NCI-H69 (cell line): ENCODE data around the gene RAB29.
"Not testable (repeated sequence)": the region's sequence is repeated elsewhere in the genome, so short reads cannot be mapped to it uniquely, and the experiment has no call there.

Experiments
- DNase-seq: peaks from one replicate; lab custom pipeline; 2025; lab: John Stamatoyannopoulos, UW

The RAB29 gene

DNA sequence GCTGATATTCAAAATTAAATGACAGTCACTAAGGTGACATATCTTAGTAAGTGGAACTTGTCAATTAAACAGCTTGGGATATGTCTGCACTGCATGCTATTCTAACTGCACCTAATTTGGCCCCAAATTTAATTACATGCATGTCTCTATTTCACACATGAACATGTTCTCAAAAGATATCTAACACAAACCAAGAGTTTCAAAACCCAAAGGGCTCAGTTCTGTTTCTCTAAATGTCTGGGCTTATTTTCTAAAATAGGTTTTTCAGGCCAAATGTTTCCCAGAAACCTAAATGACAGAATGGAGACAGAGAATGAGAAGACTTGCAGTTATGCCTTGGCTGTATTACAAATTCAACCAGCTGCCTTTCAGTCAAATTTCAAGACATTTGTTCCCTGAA is 11.3 kb downstream of the RAB29 start:
- no peak for DNase-seq

DNA sequence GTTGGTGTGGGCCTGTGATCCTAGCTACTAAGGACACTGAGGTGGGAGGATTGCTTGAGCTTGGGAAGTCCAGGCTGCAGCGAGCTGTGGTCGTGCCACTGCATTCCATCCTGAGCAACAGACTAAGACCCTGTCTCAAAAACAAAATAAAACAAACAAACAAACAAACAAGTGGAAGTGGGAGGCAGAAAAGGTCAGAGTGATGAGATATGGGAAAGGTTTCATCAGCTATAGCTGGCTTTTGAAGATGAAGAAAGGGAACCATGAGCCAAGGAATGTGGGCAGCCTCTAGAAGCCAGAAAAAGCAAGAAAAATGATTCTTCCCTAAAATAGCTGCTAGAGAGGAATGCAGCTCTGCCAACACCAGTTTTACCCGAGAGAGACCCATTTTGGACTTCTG is 14.7 kb downstream of the RAB29 start:
- DNase-seq = no peak

DNA sequence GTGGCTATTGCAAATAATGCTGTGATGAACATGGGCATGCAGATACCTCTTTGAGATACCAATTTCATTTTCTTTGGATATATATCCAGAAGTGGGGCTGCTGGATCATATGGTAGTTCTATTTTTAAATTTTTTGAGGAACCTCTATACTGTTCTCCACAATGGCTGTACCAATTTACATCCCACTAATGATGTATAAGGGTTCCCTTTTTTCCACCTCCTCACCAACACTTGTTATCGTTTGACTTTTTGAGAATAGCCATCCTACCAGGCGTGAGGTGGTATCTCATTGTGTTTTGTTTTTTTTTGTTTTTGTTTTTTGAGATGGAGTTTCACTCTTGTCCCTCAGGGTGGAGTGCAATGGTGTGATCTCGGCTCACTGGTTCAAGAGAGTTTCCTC is 18.7 kb downstream of the RAB29 start:
- DNase-seq = no peak

DNA sequence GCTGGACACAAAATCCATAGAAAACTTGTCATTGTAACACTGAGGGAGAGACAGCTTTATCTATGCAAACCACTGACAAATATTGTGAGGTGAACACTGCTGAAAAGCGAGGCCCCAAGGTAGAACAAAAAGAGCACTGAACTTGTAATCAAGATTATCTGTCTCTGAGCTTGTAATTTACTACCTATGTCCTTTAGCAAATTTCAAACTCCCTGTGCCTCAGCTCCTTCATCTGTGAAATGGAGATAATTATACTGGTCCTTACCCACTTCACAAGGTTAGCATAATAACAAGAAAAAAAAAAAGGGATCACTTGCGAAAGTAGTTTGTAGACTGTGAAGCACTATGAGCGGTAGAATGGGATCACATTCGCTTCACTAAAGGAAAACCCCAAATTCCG is 20.4 kb downstream of the RAB29 start:
- no peak for DNase-seq

DNA sequence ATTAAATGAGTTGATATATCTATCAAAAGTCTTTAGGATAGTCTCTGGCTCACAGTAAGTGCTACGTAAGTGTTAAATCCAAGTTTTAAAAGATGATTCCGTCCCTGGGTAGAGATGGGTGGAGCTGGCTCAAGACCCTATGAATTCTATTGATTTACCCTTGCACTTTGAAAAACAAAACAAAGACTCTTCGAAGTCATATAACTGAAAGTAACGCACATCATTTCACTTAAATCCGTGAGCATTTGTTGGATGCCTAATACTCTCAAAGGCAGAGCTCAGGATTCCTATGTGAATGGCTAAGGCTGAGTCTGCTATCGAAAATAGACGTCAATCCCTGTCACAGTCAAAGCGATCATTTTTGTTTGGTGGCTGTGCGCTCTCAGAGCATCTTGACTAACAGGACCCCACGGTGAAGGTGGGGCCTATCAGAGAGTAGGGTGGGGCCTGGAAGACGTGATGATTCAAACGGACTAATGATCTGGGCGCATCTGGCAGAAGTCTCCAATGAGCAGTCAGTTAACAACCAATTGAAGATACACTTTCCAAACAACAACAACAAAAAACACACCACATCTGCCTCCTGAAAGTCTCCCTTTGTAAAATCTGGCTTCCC is 24.1 kb downstream of the RAB29 start:
- DNase-seq = peak; percentile 58

DNA sequence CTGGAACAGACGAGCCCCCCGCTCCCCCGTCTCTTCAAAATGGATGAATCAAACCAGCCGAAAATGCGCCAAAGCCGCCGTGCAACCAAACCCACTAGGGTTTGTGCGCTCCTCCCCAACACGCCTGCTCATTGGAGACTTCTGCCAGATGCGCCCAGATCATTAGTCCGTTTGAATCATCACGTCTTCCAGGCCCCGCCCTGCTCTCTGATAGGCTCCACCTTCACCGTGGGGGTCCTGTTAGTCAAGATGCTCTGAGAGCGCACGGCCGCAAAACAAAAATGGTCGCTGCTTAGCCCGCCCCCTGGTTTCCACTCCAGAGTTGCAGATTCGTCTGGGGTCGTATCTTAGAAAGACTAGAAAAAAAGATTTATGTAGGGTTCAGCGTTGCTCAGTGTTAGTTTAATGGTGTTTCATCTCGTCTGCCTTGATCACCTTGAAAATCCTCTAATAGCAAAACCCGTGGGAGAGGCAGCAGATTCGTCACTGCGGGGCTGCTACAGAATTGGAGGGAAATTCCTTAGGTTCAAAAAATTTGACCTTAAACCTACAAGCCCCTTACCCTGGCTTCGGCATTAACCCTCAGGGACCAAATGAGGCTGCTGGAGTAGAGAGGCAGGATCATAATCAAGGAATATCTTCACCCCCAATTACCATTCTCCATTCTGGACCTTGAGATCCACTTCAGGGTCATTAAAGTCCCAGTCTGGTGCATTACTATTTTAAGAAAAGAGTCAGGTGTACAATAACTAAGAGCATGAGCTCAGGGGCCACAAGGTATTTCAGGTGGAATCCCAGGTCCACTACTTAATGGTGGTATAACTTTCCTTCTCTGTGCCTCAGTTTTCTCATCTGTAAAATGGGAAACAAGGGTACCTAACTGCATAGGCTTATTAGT is 24.9 kb downstream of the RAB29 start, which contains the start of gene NUCKS1:
TSS of gene NUCKS1 (minus strand) at position 45 of the 898 bp plus-strand sequence. CDS start 209 bp downstream, outside the sequence.
- peak; percentile 100 for DNase-seq

DNA sequence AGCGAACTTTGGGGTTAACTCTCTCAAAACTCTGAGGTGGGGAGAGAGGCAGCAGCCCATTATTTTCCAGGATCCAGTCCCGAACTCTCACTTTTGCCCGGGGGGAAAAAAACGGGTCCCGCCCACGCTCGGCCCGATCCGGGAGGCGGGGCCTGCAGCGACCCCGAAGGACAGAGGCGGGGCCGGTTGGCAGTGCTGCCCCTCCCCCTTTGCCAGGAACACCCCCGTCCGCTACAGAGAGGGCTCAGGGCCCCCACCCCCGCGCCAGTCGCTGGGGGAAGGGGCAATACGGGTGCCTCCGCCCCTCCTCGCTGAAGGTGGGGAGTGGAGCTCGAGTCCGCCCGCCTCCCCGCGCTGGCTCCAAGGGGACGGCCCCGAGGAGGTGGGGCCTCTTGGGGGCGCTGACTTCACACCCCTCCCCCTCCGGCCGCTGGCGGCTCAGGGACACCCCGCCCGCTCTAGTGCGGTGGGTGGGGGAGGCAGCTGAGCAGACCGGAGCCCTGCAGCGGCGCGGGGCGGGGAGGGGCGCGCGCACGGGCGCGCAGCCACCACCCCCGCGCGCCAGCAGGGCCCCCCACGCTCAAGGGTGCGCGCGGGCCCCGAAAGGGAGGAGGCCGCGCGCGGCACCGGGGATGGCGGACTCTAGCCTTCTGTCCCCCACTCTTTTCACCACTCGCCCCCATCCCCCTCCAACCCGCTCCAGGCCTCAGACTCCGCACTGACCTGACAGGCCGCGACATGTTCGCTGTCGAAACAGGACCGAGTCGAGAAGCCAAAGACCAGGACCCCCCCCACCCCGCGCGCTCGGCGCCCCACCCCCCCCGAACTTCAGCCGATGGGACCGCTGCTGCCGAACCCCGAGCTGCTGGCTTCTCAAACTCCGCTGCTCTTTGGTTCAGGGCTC is 25.8 kb downstream of the RAB29 start:
- peak; percentile 99 for DNase-seq

DNA sequence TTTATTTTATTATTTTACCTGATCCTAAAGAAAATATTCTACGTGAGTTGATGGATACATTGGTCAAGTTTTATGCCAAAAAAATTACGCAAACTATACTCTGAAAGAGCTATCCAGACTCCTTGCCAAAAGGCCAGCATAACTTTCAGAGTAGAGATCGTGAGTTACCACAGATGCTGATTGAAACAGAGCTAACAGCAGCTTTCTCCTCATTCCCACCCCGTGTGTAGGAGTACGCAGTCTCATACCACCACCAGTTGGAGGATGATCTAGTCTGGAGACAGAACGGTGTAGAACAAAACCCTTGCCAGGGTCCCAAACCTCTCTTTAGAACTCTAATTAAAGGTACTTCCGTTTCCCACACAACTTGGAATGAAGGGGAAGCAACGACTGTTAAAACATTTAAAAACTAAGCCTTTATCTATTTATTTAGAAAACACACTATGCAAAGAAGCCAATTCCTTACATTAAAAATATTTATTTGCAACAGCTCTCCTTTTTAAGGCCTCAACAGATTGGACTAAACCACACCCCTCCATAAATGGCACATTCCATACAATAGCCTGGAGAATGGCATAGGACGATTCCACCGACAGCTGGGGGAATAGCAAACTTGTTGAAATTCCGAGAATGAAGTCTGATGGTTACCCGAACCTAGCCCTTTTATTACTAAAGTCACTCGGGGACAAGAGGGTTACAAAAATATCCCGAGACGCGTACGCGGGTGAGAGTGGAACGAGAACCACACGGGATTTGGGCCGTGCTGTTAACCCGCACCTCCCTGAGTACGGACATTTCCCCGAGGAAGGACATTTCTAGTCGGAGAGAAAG is 26.7 kb downstream of the RAB29 start:
- peak; percentile 76 for DNase-seq

DNA sequence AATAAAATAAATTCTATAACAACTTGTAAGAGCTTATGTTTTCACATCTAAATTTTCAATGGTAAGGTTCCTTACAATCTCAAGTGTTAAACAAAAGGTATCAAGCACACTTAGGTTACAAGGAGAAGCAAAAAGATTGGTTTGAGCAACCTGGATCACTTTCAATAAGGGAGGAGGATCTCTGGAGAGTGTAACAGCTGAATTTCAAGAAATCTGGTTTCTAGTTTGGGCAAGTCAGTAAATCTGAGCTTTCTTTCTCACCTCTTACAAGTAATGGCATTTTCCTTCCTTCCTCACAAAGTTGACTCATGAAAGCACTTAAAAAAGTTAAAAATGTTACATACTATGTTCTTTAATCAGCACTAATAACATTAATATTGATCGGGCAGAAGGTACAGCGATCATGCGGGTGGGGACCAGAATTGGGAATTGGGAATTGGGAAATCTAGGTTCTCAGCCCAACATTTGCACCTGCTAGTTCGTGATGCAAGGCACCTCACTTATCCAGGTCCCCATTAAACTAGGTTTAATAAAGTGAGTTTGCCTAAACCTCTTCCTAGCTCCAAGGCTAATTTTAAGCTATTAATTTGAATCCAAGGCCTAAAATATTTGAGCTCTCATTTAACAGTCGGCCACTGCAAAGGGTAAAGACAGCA is 28.4 kb downstream of the RAB29 start:
- no peak for DNase-seq

DNA sequence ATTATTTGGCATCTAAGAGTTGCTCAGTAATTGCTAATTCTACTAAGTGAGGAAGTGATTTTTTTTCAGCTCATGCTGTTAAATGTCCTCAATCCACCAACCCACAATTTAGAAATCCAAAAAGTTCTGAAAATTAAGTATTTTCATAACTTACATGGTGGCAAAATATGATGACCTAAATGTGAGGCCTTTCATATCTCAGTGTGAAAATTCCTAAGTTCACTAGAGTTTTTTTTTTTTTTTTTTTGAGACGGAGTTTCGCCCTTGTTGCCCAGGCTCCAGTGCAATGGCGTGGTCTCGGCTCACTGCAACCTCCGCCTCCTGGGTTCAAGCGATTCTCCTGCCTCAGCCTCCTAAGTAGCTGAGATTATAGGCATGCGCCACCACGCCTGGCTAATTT is 30.9 kb downstream of the RAB29 start:
- DNase-seq = no peak

DNA sequence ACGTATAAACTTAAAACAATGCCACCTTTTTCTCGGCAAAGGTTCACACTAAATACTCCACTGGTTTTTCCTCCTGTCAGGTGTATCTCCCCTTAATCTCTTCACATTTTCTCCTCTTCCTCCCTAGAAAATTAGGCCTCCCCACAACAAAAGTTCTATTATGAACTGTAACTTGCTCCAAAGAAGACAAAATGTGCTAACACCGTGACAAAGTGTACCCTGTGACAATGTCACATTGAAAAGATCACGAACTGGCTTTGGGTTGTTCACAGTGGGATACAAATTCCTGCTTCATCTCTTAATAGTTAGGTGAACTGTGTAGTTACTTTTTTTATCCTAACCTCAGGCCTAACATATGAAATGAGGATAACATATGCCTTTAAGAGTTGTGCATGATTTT is 31.3 kb downstream of the RAB29 start:
- DNase-seq = no peak

DNA sequence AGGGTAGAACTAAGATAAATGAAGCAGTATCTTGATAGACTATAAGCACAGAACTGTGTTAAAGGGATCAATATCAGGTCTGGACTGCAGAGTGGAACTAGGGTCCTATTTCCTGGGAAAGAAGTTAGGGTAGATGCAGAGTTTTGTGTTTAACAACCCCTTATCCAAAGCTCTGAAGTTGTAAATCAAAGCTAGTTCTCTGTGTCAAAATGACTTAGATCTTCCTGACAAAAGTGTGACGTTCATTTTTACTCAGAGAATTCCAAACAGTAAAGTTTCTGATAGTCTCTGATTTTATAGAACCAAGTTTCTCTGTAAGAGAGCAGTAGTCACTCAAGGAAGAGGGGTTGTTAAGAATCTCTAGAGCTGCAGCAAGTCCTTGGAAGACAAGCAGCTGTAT is 33.6 kb downstream of the RAB29 start:
- no peak for DNase-seq

DNA sequence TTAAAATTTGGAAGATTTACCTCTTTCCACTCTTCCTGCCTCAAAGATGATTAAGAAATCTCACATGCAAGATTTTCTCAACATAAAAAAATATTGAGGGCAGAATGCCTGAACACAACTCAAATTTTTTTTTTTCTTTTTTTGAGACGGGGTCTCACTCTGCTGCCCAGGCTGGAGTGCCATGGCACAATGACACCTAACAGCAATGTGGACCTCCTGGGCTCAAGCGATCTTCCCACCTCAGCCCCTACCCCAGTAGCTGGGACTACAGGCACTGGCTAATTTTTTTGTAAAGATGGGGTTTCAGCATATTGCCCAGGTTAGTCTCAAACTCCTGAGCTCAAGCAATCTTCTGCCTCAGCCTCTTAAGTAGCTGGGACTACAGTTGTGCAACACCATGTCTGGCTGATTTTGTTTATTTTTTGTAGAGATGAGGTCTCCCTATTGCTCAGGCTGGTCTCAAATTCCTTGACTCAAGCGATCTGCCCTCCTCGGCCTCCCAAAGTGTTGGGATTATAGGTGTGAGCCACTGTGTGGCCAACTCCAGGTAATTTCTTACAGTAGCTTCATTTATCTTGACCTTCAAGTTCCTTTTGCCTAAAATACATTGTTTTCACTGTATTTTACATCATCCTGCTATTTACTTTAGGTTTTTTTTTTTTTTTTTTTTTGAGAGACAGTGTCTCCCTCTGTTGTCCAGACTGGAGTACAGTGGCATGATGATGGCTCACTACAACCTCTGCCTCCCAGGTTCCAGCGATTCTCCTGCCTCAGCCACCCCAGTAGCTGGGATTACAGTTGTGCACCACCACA is 35.7 kb downstream of the RAB29 start:
- DNase-seq = no peak

DNA sequence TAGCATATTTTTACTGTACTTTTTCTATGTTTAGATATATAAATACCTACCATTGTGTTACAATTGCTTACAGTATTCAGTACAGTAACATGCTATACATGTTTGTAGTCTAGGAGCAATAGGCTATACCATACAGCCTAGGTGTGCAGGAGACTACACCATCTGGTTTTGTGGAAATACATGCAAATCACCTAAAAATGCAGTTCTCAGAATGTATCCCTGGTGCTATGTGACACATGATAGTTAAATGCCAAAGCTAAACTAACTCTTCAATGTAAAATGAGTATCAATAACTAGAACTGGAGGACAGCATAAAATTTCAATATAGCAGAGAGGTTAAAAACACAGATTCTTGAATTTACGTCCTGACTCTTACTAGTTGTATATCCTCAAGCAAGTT is 40.1 kb downstream of the RAB29 start:
- no peak for DNase-seq

DNA sequence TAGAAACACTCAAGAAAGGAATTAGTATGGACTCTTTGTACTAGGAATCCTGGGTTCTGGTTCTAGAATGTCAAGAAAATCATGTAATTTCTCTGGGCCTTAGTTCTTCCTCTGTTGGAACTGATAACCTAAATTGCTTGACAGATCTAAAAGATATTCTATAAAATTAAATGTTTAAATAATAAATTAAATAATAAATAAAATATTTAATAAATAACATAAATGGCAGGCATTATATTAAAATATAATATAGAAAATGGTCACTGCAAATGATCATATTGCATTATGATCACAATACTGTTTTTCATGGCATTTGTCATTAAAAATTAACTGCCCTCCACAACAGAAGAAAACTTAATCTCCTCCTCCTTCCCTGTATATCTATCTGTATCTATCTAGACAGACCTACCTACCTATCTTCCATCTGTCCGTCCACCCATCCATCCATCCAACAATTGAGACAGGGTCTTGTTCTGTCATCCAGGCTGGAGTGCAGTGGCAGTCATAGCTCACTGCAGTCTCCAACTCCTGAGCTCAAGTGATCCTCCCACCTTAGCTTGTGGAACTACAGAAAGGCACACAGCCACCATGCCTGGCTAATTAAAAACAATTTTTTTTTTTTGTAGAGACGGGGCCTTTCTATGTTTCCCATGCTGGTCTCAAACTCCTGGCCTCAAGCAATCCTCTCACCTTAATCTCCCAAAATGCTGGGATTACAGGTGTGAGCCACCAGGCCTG is 41.7 kb downstream of the RAB29 start:
- DNase-seq = peak; percentile 13

DNA sequence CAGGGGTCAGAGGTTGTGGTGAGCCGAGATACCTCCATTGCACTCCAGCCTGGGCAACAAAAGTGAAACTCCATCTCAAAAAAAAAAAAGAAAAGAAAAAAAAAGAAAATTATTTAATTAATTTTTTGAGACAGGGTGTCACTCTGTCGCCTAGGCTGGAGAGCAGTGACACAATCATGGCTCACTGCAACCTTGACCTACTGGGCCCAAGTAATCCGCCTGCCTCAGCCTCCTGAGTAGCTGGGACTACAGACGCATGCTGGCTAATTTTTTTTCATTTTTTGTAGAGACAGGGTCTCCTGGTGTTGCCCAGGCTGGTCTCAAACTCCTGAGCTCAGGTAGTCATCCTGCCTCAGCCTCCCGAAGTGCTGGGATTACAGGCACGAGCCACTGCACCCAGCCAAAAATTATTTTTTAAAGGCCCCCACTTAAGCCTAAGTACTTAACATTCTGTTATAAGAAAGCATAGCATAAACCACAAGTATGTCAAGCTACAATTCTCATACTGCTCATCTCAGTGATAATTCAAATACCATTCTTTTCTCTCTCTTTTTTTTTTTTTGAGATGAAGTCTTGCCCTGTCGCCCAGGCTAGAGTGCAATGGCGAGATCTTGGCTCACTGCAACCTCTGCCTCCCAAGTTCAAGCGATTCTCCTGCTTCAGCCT is 45.2 kb downstream of the RAB29 start:
- no peak for DNase-seq

DNA sequence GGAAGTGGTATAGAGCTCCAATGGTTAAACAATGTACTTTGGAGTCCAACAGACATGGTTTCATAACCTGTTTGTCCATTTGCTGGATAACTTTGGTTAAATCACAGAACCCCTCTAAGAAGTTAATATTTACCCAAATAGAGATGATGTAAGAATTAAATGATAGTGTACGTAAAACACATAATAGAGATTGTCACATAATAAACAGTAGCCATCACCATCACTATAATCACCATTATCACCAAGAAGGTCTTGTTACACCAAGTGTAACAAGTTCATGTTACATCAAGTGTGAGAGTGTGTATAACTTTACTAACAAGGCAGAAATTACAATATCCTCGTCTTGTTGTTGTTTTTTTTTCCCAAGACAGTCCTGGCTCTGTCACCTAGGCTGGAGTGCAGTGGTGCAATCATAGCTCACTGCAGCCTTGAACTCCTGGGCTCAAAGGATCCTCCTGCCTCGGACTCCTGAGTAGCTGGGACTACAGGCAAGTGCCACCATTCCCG is 48.6 kb downstream of the RAB29 start:
- DNase-seq = no peak

DNA sequence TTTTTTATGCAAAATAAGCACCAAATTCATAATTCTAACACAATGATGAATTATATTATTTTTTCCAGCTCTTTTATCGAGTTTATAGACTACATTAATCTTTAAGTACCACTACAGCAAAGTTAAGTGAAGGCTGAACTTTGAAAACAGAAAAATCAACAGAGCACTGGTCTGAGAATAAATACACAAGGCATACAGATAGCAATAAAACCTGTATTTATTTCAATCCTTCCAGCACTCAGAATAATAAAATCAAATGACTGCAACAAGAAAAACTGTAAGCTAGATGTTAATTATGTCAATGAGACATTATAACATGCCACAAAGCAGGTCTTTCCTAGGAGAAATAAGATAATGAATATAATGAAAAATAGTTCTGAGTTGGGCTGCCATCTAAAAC is 49.8 kb downstream of the RAB29 start:
- no peak for DNase-seq

DNA sequence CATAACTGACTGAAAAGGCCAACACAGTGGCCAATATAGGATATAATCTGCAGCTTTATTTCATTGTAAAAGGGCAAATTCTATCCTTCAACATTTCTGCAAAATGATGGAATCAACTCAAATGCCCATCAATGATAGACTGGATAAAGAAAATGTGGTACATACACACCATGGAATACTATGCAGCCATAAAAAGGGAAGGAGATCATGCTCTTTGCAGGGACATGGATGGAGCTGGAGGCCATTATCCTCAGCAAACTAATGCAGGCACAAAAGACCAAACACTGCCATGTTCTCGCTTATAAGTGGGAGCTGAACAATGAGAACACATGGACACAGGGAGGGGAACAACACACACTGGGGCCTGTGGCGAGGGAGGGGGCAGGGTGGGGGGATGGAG is 54.5 kb downstream of the RAB29 start:
- not testable (repeated sequence) for DNase-seq
